Smooth muscle cell (in vitro differentiated cells): Measurements from ENCODE around the gene SSBP2. TPM values are rescaled to one million over a fixed set of nuclear protein-coding genes. Genes with fewer than 3 reads are reported as not detected.
A peak's percentile ranks its signal among the peaks of the same experiment; 100 is the strongest.

Source experiments
- DNase-seq: peaks from one replicate; lab custom pipeline; 2025; ENCODE audit not compliant: unreplicated experiment; lab: John Stamatoyannopoulos, UW
- H2AFZ ChIP-seq: fragments of 200-600 bp; sonication (generic); 2 replicates; pipeline ENCODE4 v1.6.0; 2016; ENCODE audit warnings: antibody characterized with exemption, low read depth, mild to moderate bottlenecking
- H3F3A ChIP-seq: fragments of 200-600 bp; sonication (generic); 2 replicates; pipeline ENCODE4 v1.6.0; 2017; ENCODE audit warnings: antibody characterized with exemption, low read depth
- H3K27ac ChIP-seq: fragments of 200-600 bp; sonication (generic); 2 replicates; pipeline ENCODE4 v1.5.1; 2016; ENCODE audit warnings: low read depth, mild to moderate bottlenecking
- H3K27me3 ChIP-seq: fragments of 200-600 bp; sonication (generic); 2 replicates; pipeline ENCODE4 v1.6.1; 2016; ENCODE audit warnings: low read depth, mild to moderate bottlenecking
- H3K36me3 ChIP-seq: fragments of 200-600 bp; sonication (generic); 2 replicates; pipeline ENCODE4 v1.5.1; 2016; ENCODE audit warnings: low read depth
- H3K4me1 ChIP-seq: fragments of 200-600 bp; sonication (generic); 2 replicates; pipeline ENCODE4 v1.5.1; 2016; ENCODE audit warnings: low read depth
- H3K4me2 ChIP-seq: fragments of 200-600 bp; sonication (generic); 2 replicates; pipeline ENCODE4 v1.6.0; 2016; ENCODE audit warnings: mild to moderate bottlenecking
- H3K4me3 ChIP-seq: fragments of 200-600 bp; sonication (generic); 2 replicates; pipeline ENCODE4 v1.5.1; 2016; ENCODE audit warnings: mild to moderate bottlenecking
- H3K79me2 ChIP-seq: fragments of 200-600 bp; sonication (generic); 2 replicates; pipeline ENCODE4 v1.6.0; 2016; ENCODE audit warnings: low read depth, mild to moderate bottlenecking
- H3K9ac ChIP-seq: fragments of 200-600 bp; sonication (generic); 2 replicates; pipeline ENCODE4 v1.6.0; 2016; ENCODE audit warnings: low read depth
- H3K9me3 ChIP-seq: fragments of 200-600 bp; sonication (generic); replicated peaks from 2 replicates; pipeline ENCODE4 v1.5.1; 2016; ENCODE audit warnings: low read depth
- H4K20me1 ChIP-seq: fragments of 200-600 bp; sonication (generic); 2 replicates; pipeline ENCODE4 v1.6.0; 2016; ENCODE audit warnings: low read depth
- CTCF ChIP-seq: fragments of 200-600 bp; sonication (generic); IDR thresholded peaks from 2 replicates; pipeline ENCODE4 v1.5.1; 2017; ENCODE audit warnings: borderline replicate concordance, mild to moderate bottlenecking, antibody characterized with exemption; ENCODE audit not compliant: insufficient read depth, poor library complexity, severe bottlenecking
- WGBS: methylation state at CpG from one replicate; pipeline ENCODE4 v1.1.7; 2016; ENCODE audit warnings: low lambda C conversion rate; 5-methylcytosine and 5-hydroxymethylcytosine counted together
- polyA plus RNA-seq: library from polyadenylated mRNA; unstranded; fragments of >200 nt; fragmentation: Nextera tagmentation; extraction: Ambion mirVana; gene quantifications from 2 replicates; pipeline ENCODE4 v1.2.1, GENCODE V29; 2016
- total RNA-seq: library from RNA; depleted of rRNA; stranded (reverse); fragments of >200 nt; gene quantifications from 2 replicates; pipeline ENCODE4 v1.2.3, GENCODE V29; 2014

Gene SSBP2
- total and polyA plus RNA-seq, 2 experiments from 2014 or later = 44.0 to 48.0 TPM

- Histone ChIP-seq H4K20me1 (no peaks in the 10 kb centered on the region), H3K27me3 (no peaks in the 10 kb centered on the region), H3K79me2 (no peaks in the 10 kb centered on the region), H3F3A (no peaks in the 10 kb centered on the region), H3K9ac (no peak overlapping the region), H3K9me3 (no peaks in the 10 kb centered on the region), H3K36me3 (no peaks in the 10 kb centered on the region), H2AFZ (no peak overlapping the region), H3K4me3 (no peak overlapping the region), H3K27ac (no peak overlapping the region), H3K4me2 (no peak overlapping the region), H3K4me1 (peaks cover 4% of the 10 kb centered on the region)
- 95% methylated on average over 3 of the region's 3 CpGs for WGBS
- DNase-seq = no peak
- TF ChIP-seq CTCF = no peak
These were observed 321.5 kb downstream of the SSBP2 start for GRCh38 chr5:81429363-81429762.

GRCh38 chr5:81428861-81429260 is 322.0 kb downstream of the SSBP2 start:
- H3K36me3 ChIP-seq = no peaks in the 10 kb centered on the region
- no peaks in the 10 kb centered on the region for H3F3A ChIP-seq
- H4K20me1 ChIP-seq = no peaks in the 10 kb centered on the region
- DNase-seq = no peak
- no peak overlapping the region for H2AFZ ChIP-seq
- TF ChIP-seq CTCF = no peak
- peaks cover 4% of the 10 kb centered on the region for H3K4me1 ChIP-seq
- H3K27me3 ChIP-seq = no peaks in the 10 kb centered on the region
- no peak overlapping the region for H3K9ac ChIP-seq
- H3K79me2 ChIP-seq = no peaks in the 10 kb centered on the region
- no peaks in the 10 kb centered on the region for H3K9me3 ChIP-seq
- no peak overlapping the region for H3K27ac ChIP-seq
- no peak overlapping the region for H3K4me3 ChIP-seq
- no peak overlapping the region for H3K4me2 ChIP-seq

GRCh38 chr5:81428446-81428845 is 322.5 kb downstream of the SSBP2 start:
- Histone ChIP-seq H3F3A (no peaks in the 10 kb centered on the region), H4K20me1 (no peaks in the 10 kb centered on the region), H3K36me3 (no peaks in the 10 kb centered on the region), H3K9ac (no peak overlapping the region), H3K27ac (peak overlapping the region; percentile 38), H3K4me1 (peaks cover 4% of the 10 kb centered on the region), H3K79me2 (no peaks in the 10 kb centered on the region), H2AFZ (no peak overlapping the region), H3K9me3 (no peaks in the 10 kb centered on the region), H3K27me3 (no peaks in the 10 kb centered on the region), H3K4me2 (no peak overlapping the region), H3K4me3 (no peak overlapping the region)
- 93% methylated on average over 3 of the region's 3 CpGs for WGBS
- TF ChIP-seq CTCF = no peak
- DNase-seq = no peak

- Histone ChIP-seq H3K4me2 (no peak overlapping the region), H3K27me3 (no peaks in the 10 kb centered on the region), H3K9me3 (no peaks in the 10 kb centered on the region), H3K4me1 (peaks cover 4% of the 10 kb centered on the region), H3K36me3 (no peaks in the 10 kb centered on the region), H3K9ac (no peak overlapping the region), H3K4me3 (no peak overlapping the region), H3K79me2 (no peaks in the 10 kb centered on the region), H2AFZ (no peak overlapping the region), H3K27ac (peak overlapping the region; percentile 38), H3F3A (no peaks in the 10 kb centered on the region), H4K20me1 (no peaks in the 10 kb centered on the region)
- WGBS = 86% methylated on average over 1 of the region's 1 CpG
- no peak for TF ChIP-seq CTCF
- no peak for DNase-seq
These were observed 323.3 kb downstream of the SSBP2 start for GRCh38 chr5:81427566-81427965.
